Measurements from ENCODE around the gene BSPRY. TPM values are rescaled to one million over a fixed set of nuclear protein-coding genes. Genes with fewer than 3 reads are reported as not detected.
A peak's percentile ranks its signal among the peaks of the same experiment; 100 is the strongest.
"Not testable (repeated sequence)": the region's sequence is repeated elsewhere in the genome, so short reads cannot be mapped to it uniquely, and the experiment has no call there.

Gene BSPRY
- total RNA-seq, 1 donor from 2014 or later = 10.8 TPM

GRCh38 chr9:113380869-113381378 is 31.6 kb downstream of the BSPRY start:
- Histone ChIP-seq H3K4me3 (no peak overlapping the region), H3K4me1 (no peaks in the 10 kb centered on the region), H3K27ac (no peak overlapping the region), H3K36me3 (no peaks in the 10 kb centered on the region), H3K9me3 (no peaks in the 10 kb centered on the region), H3K27me3 (no peaks in the 10 kb centered on the region)
- ATAC-seq (no peak), DNase-seq (peak; percentile 9)
- intact Hi-C loops (cut with DNase I) = no loop called here
- TF ChIP-seq, protein P1, sequence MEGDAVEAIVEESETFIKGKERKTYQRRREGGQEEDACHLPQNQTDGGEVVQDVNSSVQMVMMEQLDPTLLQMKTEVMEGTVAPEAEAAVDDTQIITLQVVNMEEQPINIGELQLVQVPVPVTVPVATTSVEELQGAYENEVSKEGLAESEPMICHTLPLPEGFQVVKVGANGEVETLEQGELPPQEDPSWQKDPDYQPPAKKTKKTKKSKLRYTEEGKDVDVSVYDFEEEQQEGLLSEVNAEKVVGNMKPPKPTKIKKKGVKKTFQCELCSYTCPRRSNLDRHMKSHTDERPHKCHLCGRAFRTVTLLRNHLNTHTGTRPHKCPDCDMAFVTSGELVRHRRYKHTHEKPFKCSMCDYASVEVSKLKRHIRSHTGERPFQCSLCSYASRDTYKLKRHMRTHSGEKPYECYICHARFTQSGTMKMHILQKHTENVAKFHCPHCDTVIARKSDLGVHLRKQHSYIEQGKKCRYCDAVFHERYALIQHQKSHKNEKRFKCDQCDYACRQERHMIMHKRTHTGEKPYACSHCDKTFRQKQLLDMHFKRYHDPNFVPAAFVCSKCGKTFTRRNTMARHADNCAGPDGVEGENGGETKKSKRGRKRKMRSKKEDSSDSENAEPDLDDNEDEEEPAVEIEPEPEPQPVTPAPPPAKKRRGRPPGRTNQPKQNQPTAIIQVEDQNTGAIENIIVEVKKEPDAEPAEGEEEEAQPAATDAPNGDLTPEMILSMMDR (IDR thresholded peaks at IDR 0.05) = no peak

DNA sequence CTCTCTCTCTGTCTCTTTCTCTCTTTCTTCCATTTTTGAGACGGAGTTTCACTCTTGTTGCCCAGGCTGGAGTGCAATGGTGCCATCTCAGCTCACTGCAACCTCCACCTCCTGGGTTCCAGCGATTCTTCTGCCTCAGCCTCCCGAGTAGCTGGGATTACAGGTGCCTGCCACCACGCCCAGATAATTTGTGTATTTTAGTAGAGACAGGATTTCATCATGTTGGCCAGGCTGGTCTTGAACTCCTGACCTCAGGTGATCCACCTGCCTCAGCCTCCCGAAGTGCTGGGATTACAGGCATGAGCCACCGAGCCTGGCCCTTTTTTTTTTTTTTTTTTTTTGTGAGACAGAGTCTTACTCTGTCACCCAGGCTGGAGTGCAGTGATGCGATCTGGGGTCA is 32.1 kb downstream of the BSPRY start:
- intact Hi-C loops (cut with DNase I); ATAC-seq; H3K27ac ChIP-seq: not testable (repeated sequence)

GRCh38 chr9:113381909-113382411 is 32.6 kb downstream of the BSPRY start:
- Histone ChIP-seq H3K4me1 (no peaks in the 10 kb centered on the region), H3K4me3 (no peak overlapping the region), H3K27ac (peak overlapping the region; percentile 51), H3K27me3 (no peaks in the 10 kb centered on the region), H3K36me3 (peaks cover 4% of the 10 kb centered on the region), H3K9me3 (no peaks in the 10 kb centered on the region)
- ATAC-seq (peak; percentile 81), DNase-seq (peak; percentile 38)
- TF ChIP-seq, protein P1 (IDR thresholded peaks at IDR 0.05) = no peak
- intact Hi-C loops (cut with DNase I) = no loop called here

More for the DNA sequence above, 32.1 kb downstream of the BSPRY start:
- not testable (repeated sequence) for H3K4me3 ChIP-seq, H3K4me1 ChIP-seq, H3K36me3 ChIP-seq, H3K27me3 ChIP-seq, H3K9me3 ChIP-seq
- peak; percentile 11 for DNase-seq

GRCh38 chr9:113386571-113387393 is 37.4 kb downstream of the BSPRY start:
- Histone ChIP-seq H3K9me3 (no peaks in the 10 kb centered on the region), H3K36me3 (peaks cover 52% of the 10 kb centered on the region), H3K4me1 (no peaks in the 10 kb centered on the region), H3K27ac (no peak overlapping the region), H3K27me3 (no peaks in the 10 kb centered on the region), H3K4me3 (no peak overlapping the region)
- intact Hi-C loops (cut with DNase I) = no loop called here
- ATAC-seq (no peak), DNase-seq (peak; percentile 22)
- TF ChIP-seq, protein P1 (IDR thresholded peaks at IDR 0.05) = no peak

GRCh38 chr9:113387560-113388230 is 38.4 kb downstream of the BSPRY start:
- no peaks in the 10 kb centered on the region for H3K9me3 ChIP-seq
- peak; percentile 37 for DNase-seq
- no peak overlapping the region for H3K4me3 ChIP-seq
- no peaks in the 10 kb centered on the region for H3K4me1 ChIP-seq
- TF ChIP-seq, protein P1 (IDR thresholded peaks at IDR 0.05) = no peak
- intact Hi-C loops (cut with DNase I) = no loop called here
- H3K27me3 ChIP-seq = no peaks in the 10 kb centered on the region
- peaks cover 60% of the 10 kb centered on the region for H3K36me3 ChIP-seq
- no peak for ATAC-seq
- no peak overlapping the region for H3K27ac ChIP-seq

GRCh38 chr9:113388833-113389232 is 39.5 kb downstream of the BSPRY start:
- H3K9me3 ChIP-seq = no peaks in the 10 kb centered on the region
- no peak overlapping the region for H3K4me3 ChIP-seq
- H3K4me1 ChIP-seq = no peaks in the 10 kb centered on the region
- peak; percentile 46 for DNase-seq
- no peak overlapping the region for H3K27ac ChIP-seq
- H3K27me3 ChIP-seq = no peaks in the 10 kb centered on the region
- intact Hi-C loops (cut with DNase I) = no loop called here
- no peak for ATAC-seq
- H3K36me3 ChIP-seq = peaks cover 70% of the 10 kb centered on the region
- TF ChIP-seq, protein P1 (IDR thresholded peaks at IDR 0.05) = no peak
